Stimulated activated CD8-positive, alpha-beta memory T cell treated with anti-CD3 and anti-CD28 coated beads, Interleukin-2, amount 100 ng/mL, for 48 hours (primary cell): ENCODE results near the gene CBLL1.

Source experiments
- DNase-seq, 2 donors: peaks; one replicate each; pipeline ENCODE4 v3.0.0-alpha.2; 2020; ENCODE audit warnings: low read depth in 2 of 2

The CBLL1 gene

DNA sequence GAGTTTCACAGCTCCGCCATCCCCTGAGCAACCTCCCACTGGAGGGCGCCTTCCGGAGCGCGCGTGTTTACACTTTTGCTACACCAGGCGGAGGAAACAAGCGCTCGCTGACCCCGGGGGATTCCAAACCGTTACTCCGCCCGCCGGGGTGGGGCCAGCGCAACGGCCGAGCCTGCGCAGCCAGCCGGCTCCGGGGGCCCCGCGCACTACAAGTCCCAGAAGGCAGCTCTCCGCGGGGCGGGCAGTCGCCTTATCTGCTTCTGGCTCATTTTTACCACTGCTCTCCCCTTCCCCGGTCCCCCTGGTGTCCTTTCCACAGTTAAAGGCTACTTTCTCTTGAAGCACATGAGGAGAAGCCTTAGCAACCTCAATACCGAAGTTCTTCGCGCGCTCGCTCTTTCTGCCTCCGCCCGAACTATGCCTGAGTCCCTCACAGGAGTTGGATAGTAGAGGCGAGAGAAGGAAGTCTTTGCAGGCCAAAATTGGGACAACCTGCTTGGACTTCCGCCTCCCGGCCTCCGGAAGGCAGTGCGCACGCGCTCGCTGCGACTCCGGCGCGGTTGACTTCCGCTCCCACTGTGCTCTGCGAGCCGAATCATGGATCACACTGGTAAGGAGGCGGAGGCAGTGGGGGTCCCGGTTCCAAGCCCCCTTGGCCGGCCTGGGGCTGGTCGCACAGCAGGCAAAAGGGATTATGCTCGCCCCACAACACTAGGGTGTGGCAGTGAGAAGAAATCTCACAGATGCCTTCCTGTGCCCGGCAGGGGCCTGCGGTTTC lies at the start of gene CBLL1:
CBLL1 (plus strand) TSS at position 576 of the 778 bp plus-strand sequence; CDS start at position 598, 22 bp downstream.
- DNase-seq: peak; percentile 97

GRCh38 chr7:107694386-107694785 lies 49.6 kb upstream of the CBLL1 start:
- DNase-seq: no peak

DNA sequence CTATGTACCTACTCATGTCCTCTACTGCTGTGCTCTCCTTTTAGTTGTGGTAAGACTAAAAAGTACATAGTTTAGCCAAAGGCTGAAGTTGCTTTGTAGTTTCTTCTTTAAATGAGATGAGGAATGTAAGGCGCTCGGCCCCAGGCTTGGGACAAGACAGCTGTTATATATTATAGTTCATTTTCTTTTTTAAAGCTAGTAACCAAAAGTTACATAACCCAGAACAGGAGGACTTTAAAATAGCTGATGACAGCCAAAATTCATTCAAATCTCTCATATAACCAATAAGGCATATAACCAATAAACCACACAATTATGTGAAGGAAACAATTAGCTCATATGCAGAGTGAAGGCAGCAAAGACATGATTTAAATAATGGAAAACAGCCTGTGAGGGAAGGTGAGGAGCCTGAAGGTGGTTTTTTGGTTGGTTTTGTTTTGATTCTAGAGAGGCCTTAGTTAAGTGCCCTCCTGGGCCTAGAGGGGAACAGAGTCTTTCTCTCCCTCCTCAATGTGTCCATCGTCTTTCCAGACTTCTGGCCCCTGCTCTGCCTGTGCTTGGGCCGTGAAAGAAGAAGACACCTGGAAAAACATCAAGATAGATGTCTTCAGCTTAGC lies 47.5 kb upstream of the CBLL1 start:
- no peak for DNase-seq

DNA sequence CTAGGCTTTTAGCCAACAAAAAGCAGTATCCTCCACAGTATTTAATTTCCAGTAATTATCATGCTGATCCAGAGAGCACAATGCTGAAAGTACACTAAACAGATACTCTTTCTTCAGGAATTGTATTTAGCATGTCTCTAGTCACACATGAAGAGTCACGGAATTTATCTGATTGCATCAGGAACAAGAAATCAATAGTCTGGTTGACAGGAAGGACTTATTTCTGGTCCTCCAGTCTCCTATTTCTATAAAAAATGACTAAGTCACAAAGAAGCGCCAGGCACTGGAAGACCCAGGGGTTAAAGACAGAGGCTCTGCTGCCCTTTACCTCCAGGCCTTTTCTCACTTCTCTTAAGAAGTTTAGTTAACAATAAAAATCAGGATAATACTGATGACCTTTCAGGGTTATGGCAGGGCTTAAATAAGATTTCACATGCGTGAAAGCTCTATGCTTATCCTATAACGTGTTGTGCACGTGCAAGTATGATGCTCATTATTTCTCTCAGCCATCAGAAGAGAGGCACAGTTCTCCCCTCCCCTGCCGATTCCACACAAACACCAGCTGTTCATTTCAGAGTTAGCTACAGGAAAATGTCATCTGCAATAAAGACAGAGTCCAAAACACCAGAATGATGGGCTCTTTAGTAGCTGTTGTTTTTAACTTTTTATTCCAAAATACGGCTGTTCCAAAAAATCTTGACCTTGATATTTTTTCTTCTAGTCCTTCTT lies 46.5 kb upstream of the CBLL1 start:
- DNase-seq: no peak

GRCh38 chr7:107700570-107700969 lies 43.4 kb upstream of the CBLL1 start:
- no peak for DNase-seq

DNA sequence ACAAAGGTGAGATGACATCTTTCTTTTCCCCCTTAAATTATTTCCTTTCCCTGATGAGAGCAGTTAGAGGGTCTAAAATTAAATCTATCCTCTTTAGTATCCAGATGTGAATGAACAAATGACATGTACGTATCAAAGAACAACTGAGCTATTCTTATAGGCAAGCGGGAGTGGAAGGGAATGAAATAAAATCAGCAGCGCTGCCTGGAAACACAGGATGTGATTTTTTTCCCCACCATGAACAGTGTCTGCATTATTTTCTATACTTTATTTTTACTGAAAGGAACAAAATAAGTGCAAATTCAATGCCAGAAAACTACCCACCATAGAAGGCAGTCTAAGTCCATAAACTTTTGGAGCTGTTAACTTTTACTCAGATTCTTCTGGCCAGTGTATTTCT lies 42.8 kb upstream of the CBLL1 start:
- no peak for DNase-seq

GRCh38 chr7:107703219-107703618 lies 40.7 kb upstream of the CBLL1 start:
- DNase-seq: no peak

- DNase-seq: no peak
Measured at GRCh38 chr7:107703872-107704271, 40.1 kb upstream of the CBLL1 start.

DNA sequence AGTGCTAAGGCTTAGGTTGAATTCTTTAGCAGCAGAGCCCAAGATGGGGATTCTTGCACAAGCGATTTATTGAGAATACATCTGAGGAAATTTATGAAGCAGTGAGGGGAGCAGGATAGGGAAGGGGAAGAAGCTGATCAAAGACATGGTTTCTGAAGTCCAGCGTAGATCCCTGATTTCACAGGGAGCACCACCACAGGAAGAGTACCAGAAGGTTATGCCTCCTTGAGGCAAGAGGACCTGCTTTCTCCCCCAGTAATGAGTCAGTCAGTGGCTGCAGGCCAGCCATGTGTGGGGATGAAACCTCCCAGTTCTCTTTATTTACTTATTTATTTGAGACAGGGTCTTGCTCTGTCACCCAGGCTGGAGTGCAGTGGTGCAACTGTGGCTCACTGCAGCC lies 35.0 kb upstream of the CBLL1 start:
- no peak for DNase-seq

DNA sequence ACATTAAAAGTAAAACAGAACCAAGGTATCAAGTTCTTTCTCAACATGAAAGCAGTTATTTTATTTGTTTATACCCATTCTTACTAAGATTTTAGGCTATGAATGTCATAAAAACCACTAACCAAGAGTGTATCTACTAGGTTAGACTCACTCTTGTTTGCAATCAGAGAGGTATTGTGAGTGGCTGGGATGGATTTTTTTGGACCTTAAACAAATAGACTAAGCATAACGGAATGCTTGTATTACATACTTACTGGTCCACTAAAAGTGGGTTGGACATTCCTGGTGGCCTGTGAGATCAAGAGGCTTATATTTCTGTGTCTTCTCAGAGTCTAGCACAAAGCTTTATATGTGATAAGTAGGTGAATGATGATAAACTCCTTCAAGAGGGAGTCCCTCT lies 32.6 kb upstream of the CBLL1 start:
- no peak for DNase-seq

- no peak for DNase-seq
Measured at GRCh38 chr7:107712025-107712424, 31.9 kb upstream of the CBLL1 start.

DNA sequence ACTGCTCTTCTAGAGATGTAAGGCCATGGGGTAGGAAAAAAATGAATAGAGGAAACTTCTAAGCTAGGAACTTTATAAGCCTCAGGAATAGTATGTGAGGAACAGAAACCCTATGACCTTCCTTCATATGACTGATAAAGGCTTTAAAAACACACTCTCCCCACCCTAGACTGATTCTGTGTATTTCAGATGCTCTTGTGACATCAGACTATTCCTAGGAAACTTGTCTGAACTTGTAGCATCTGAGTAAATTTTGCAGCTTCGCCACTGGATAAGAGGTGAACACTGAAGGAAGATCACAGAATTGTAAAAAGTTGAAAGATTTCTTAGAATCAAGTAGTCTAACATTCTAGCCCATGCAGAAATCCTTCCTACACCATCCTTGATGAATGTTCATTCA lies 31.0 kb upstream of the CBLL1 start:
- no peak for DNase-seq

DNA sequence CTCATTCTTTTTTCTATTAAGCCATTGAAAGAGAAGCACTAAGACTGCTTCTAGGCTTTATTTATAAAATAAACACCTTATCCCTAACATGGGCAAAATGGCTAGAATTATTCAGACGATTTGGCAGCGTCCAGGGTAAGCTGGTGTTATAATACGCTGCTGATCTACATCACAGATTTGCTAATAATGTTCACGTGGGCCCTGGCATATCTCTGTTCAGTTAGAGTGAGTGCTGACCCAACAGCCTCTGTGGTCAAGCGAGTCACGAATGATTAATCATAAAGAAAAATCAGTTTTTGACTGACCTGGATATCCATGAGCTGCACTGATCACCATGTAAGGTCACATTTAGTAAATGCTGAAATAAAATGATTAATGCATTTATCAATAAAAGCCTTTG lies 28.4 kb upstream of the CBLL1 start:
- no peak for DNase-seq

GRCh38 chr7:107718456-107719193 lies 25.3 kb upstream of the CBLL1 start:
- no peak for DNase-seq

GRCh38 chr7:107721286-107721685 lies 22.7 kb upstream of the CBLL1 start:
- DNase-seq: no peak

- no peak for DNase-seq
Measured at GRCh38 chr7:107723255-107723654, 20.7 kb upstream of the CBLL1 start.

GRCh38 chr7:107725138-107725740 lies 18.7 kb upstream of the CBLL1 start:
- DNase-seq: no peak

DNA sequence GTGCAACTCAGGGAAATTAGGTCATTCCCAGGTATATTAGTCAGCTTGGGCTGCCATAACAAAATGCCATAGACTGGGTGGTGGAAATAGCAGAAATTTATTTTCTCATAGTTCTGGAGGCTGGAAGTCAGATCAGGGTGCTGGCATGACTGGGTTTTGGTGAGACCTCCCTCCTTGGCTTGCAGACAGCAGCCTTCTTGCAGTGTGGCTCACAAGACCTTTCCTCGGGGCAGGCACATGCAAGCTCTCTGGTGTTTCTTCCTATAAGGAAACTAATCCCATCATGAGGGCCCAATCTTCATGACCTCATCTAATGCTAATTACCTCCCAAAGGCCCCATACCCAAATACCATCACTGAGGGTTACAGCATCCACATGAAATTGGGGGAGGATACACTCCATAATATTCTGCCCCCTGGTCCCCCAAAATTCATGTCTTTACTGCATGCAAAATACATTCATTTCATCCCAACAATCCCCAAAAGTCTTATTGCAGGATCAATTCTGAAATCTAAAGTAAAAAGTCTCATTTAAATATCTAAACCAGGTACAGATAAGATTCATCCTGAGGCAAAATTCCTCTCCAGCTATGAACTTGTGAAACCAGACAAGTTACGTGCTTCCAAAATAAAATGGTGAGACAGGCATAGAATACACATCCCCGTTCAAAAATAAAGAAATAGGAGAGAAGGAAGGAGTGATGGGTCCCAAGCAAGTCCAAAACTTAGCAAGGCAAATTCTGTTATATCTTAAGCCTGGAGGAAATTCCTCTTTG lies 17.4 kb upstream of the CBLL1 start:
- DNase-seq: no peak

DNA sequence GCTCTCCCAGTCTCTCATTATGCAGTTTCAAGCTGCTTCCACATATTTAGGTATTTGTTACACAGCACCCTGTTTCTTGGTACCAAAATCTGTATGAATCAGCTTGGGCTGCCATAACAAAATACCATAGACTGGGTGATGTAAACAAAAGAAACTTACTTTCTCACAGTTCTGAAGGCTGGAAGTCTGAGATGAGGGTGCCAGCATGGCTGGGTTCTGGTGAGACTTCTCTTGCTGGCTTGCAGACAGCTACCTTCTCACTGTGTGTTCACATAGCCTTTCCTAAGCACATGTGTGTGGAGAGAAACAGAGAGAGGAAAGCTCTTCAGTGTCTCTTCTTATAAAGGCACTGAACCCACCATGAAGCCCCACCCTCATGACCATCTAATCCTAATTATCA lies 15.7 kb upstream of the CBLL1 start:
- no peak for DNase-seq

DNA sequence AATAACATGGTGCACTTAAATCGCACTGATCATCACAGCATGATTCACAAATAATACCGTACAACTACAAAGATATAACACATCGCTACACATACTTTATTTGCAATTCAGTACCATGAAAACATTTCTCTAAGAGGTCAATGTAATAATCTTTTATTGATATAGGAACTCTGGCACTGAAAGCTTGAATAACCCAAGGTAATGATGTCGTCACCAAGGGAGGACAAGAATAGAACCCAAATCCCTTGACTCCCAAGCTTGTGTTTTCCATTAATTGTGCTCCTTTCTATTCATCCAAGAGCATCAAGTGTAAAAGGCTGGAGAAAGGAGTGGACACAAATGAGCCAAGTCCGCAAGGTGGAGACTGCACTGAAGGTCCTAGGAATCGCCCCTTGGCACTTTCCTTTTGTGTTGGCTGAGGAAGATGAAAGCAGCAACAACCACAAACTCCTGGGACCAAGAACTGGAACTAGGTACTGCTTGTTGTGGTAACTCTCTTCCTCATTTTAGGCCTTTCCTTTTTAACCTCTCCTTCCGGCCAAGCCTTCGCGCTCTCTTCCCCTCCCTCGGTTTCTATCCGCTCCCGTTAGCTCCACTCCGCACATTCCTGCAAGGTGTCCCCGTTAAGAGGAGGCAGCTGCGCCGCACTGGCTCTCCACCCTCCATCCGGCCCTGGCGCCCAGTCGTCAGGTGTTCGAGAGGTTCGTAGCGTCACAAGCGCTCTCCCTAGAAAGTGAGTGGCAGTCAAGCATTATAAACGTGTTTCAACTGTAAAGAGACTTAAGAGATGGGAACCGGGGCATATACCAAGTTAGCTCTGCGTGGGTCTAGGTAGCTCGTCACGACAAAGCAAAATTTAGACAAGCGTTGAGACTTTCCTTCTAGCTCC lies 1.0 kb upstream of the CBLL1 start:
- DNase-seq: peak; percentile 40 to 46
